Activated CD4-positive, alpha-beta T cell treated with anti-CD3 and anti-CD28 coated beads, Interleukin-2, Interleukin-6, amounts not matched to agents 100 ng/mL and 50 ng/mL, durations not matched to agents 16 hours and 8 hours (primary cell): ENCODE data around the gene LSS.

ENCODE experiments used
- DNase-seq: peaks from one replicate; pipeline ENCODE4 v3.0.0-alpha.2; 2020

The LSS gene

GRCh38 chr21:46218906-46219590, 9.5 kb downstream of the LSS start:
- no peak for DNase-seq

GRCh38 chr21:46217511-46218196, 10.9 kb downstream of the LSS start:
- DNase-seq, result no peak

- DNase-seq, result no peak
These were observed 12.3 kb downstream of the LSS start for GRCh38 chr21:46216132-46216747.

GRCh38 chr21:46215436-46216131, 13.0 kb downstream of the LSS start:
- DNase-seq, result no peak

GRCh38 chr21:46214478-46215340, 13.9 kb downstream of the LSS start:
- no peak for DNase-seq

GRCh38 chr21:46213620-46214286, 14.8 kb downstream of the LSS start:
- DNase-seq, result no peak

GRCh38 chr21:46212721-46213484, 15.7 kb downstream of the LSS start:
- no peak for DNase-seq

GRCh38 chr21:46211786-46212720, 16.5 kb downstream of the LSS start:
- DNase-seq, result no peak

- no peak for DNase-seq
These were observed 17.2 kb downstream of the LSS start for GRCh38 chr21:46211376-46211775.

GRCh38 chr21:46210378-46211136, 18.0 kb downstream of the LSS start:
- no peak for DNase-seq

- DNase-seq, result no peak
These were observed 19.5 kb downstream of the LSS start for GRCh38 chr21:46208761-46209721.

- no peak for DNase-seq
These were observed 20.5 kb downstream of the LSS start for GRCh38 chr21:46207920-46208591.

GRCh38 chr21:46207006-46207919, 21.3 kb downstream of the LSS start:
- no peak for DNase-seq

GRCh38 chr21:46206163-46207005, 22.2 kb downstream of the LSS start:
- DNase-seq, result no peak

GRCh38 chr21:46205766-46206162, 22.8 kb downstream of the LSS start:
- DNase-seq, result no peak
